Nasal cavity respiratory epithelium epithelial cell of viscerocranial mucosa (primary cell): ENCODE data around the gene PTS. TPM values are rescaled to one million over a fixed set of nuclear protein-coding genes. Genes with fewer than 3 reads are reported as not detected.

Experiments
- total RNA-seq: library from RNA; depleted of rRNA; stranded (reverse); fragments of >200 nt; gene quantifications from 2 replicates; pipeline ENCODE4 v1.2.3, GENCODE V29; 2014

The PTS gene
- 41.6 and 66.0 TPM in 2 replicates for total RNA-seq

DNA sequence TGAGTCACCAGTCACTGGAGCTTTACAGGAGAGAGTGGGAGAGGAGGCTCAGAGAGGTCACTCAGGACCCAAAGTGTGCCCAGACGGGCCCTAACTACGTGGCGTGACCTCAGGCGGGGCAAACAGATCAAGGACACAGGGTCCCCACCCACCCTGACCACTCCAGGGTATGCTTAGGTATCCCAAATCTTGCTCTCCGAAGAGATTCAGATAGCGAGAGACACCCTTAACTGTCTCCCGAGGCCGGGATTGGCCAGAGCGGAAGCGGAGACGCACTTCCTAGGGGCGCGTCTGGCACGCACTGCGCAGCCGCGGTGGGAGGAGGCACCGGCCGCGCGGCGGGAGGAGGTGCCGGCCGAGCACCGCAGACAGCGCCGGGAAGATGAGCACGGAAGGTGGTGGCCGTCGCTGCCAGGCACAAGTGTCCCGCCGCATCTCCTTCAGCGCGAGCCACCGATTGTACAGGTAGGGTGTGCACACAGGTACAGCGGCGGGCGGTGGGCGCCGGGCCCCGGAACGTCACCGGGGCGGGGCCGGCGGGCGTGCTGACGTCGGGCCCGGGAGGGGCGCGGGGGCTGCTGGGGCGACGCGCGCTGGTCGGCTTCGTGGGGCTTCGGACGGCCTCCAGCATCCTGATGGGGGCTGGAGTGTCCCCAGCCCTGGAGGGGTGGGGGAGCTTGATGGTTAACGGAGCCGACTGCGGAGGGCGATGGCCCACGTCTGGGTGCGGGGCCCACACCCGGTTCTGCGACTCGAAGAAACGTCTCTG lies at the start of gene PTS:
TSS of gene PTS (plus strand) at position 367 of the 769 bp plus-strand sequence. CDS start at position 383, 16 bp downstream.

DNA sequence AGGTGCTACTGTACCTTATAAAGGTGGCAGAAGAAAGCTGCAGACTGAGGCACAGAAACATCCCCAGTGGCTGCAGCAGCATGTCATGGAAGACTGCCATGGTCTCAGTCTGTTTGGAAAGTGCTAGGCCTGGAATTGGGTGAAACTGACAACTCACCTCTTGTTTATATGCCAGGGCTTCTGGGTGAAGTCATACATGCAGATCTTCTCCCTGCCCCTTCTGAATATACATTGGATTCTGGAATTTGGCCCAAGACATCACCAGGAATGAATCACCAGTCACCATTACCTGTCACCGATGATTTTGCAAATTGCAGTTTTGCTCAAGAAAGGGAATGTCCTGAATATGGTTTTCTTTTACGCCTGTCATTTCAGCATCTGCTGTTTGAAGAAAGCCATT lies 34.3 kb downstream of the PTS start, which contains the start of gene PLET1:
TSS of gene PLET1 (minus strand) at position 371 of the 400 bp plus-strand sequence. CDS start at position 100, 271 bp downstream.

Other genes with a start within 250 kb of the PTS start
- gene DLAT, start 201.0 kb upstream of the PTS start, total RNA-seq = 34.2 and 39.6 TPM in 2 replicates
- gene PIH1D2, start 152.4 kb upstream of the PTS start, total RNA-seq = 0.50 and 0.68 TPM in 2 replicates
- 28.0 and 33.5 TPM in 2 replicates for gene NKAPD1, start 152.1 kb upstream of the PTS start, total RNA-seq
- 44.0 and 54.7 TPM in 2 replicates for gene TIMM8B, start 139.7 kb upstream of the PTS start, total RNA-seq
- gene SDHD, start 139.6 kb upstream of the PTS start, total RNA-seq = 140 and 215 TPM in 2 replicates
- gene IL18, start 62.3 kb upstream of the PTS start, total RNA-seq = 23.3 and 40.0 TPM in 2 replicates
- gene TEX12, start 59.1 kb upstream of the PTS start, total RNA-seq = under 0.01 and 0.50 TPM in 2 replicates
- 0.68 and 1.6 TPM in 2 replicates for gene BCO2, start 50.9 kb upstream of the PTS start, total RNA-seq
- gene PLET1, start 34.4 kb downstream of the PTS start, total RNA-seq = not detected in 2 replicates